CD4-positive, alpha-beta T cell treated with Interferon gamma for 1 hour (primary cell): ENCODE data around the gene CFAP61.
A peak's percentile ranks its signal among the peaks of the same experiment; 100 is the strongest.
"Not testable (repeated sequence)": the region's sequence is repeated elsewhere in the genome, so short reads cannot be mapped to it uniquely, and the experiment has no call there.

Source experiments
- DNase-seq: peaks from one replicate; pipeline ENCODE4 v3.0.0-alpha.2; 2020

CFAP61 gene

DNA sequence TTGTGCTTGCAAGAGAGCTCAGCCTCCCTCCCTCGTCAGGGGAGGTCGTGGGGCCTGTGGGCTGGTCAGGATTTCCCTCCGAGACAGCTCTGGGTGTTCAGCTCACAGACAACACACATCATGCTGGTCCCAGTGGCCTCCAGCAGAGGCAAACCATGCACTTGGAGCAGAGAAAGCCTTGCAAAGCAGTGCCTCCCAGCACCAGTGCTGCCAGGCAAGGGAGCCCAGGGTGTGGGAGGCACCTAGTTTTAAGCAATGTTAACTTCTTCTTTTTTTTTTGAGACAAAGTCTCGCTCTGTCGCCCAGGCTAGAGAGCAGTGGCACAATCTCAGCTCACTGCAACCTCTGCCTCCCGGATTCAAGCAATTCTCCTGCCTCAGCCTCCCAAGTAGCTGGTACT is 281.5 kb downstream of the CFAP61 start:
- peak; percentile 9 for DNase-seq

GRCh38 chr20:20334489-20334888 is 282.2 kb downstream of the CFAP61 start:
- DNase-seq = no peak

DNA sequence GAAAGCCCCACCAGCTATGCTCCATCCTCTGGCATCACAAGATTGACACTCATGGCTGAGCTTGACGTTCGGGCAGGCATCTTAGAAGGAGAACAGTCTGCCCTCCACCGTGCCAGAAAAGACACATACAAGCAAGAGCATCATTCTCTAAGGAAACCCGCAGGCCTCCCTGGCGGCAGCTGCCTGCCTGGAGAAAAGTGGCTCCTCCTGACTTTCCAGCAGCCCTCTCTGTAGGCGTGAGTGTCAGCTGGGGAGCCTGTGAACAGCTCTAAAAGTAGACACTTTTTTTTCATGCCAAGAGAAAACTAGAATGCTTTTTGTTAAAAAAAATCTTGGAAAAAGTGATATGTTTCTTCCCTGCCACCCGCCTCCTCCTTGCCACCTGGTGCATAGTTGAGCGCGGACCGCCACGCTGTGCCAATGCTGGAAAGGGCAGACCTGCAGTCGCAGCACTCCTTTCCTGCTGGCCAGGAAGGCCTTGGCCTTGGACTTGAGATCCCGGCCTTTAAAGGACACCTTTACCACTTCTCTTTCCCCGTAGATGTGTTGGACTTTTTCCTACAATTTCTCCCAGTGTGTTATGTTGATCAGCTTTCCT is 285.9 kb downstream of the CFAP61 start:
- no peak for DNase-seq

- DNase-seq = no peak
Measured at GRCh38 chr20:20340443-20340842, 288.1 kb downstream of the CFAP61 start.

DNA sequence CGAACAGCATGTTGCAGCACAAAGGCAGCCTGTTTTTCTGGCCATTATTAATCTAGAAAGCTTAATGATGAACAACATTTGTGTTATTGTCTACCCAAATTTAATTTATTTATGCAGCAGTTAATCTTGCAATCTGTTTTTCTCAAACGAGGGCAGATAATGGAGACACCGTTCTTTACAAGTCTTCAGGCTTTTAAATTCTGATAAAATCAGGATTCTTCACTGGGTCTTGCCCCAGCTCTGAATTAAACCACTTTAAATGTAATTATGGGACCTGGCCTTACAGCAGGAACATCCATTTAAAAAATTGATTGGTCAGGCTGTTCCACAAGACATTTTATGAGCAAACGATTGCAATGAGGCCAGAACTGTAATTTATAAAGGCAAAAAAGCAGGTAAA is 289.0 kb downstream of the CFAP61 start:
- no peak for DNase-seq

DNA sequence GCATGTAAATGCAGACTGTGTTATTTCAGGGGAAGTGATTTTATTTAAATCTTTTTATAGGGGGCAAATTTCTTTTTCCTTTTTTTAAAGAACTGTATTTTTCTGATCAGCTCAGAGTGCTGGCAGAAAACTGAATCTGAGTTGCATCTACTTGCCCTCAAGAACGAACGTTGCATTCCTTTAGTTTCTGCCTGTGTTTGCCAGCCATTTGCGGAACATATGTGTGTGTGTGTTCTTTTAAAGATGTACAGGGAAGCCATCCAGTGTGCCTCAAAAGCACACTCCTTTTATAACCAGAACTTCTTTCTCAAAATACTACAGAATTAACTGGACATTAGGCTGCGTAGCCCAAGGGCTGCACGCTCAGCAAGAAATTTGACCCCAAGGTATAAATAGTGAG is 289.7 kb downstream of the CFAP61 start:
- DNase-seq = no peak

DNA sequence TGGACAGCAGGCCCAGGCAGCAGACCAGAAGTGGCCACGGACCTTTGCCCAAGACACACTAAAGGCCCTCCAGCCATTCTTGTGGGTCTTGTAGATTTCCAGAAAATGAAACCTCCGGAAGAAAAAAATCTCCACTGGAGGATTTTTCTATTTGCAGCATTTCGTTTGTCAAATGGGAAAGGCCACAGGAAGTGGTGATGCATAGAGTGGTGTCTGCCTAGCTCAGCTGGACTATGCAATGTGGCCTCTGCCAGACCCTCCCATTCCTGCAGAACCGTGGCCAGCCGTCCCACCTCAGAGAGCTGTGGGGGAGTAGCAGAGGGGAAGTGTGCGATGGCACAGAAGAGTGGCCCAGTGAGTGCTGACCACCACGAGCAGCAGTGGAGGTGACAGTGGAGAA is 291.6 kb downstream of the CFAP61 start:
- no peak for DNase-seq

GRCh38 chr20:20344476-20344875 is 292.1 kb downstream of the CFAP61 start:
- no peak for DNase-seq

DNA sequence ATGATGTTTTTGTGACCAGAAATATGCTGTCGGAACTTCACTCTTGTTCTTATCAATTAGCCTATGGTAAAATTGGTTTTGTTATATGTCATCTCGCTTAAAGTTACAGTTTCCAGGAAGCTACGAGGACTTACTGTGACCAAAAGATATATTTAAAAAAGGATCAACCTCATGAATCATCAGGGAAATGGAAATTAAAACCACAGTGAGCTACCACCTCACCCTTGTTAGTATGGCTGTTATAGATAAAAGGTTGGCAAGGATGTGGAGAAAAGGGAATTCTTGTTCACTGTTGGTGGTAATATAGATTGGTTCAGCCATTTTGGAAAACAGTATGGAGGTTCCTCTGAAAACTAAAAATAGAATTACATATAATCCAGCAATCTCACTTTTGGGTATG is 301.2 kb downstream of the CFAP61 start:
- DNase-seq = no peak

- DNase-seq = not testable (repeated sequence)
Measured at GRCh38 chr20:20355503-20355902, 303.2 kb downstream of the CFAP61 start.

GRCh38 chr20:20358801-20359200 is 306.5 kb downstream of the CFAP61 start:
- no peak for DNase-seq

DNA sequence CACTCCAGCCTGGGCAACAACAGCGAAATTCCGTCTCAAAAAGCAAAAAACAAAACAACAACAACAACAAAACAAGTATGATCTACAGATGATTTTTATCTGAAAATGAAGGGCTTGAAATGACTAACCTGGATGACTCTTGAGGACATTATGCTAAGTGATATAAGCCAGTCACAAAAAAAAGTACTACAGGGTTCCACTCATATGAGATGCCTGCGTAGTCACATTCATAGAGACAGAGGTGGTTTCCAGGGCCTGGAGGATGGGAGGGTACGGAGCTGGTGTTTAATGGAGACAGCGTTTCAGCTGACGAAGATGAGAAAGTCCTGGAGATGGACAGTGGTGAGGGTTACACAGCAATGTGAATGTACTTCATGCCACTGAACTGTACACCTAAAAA is 307.3 kb downstream of the CFAP61 start:
- no peak for DNase-seq

GRCh38 chr20:20360464-20360863 is 308.1 kb downstream of the CFAP61 start:
- DNase-seq = peak; percentile 15

- no peak for DNase-seq
Measured at GRCh38 chr20:20362774-20363433, 310.6 kb downstream of the CFAP61 start.

GRCh38 chr20:20363434-20363798 is 311.1 kb downstream of the CFAP61 start:
- no peak for DNase-seq

GRCh38 chr20:20363799-20364592 is 311.7 kb downstream of the CFAP61 start:
- no peak for DNase-seq

DNA sequence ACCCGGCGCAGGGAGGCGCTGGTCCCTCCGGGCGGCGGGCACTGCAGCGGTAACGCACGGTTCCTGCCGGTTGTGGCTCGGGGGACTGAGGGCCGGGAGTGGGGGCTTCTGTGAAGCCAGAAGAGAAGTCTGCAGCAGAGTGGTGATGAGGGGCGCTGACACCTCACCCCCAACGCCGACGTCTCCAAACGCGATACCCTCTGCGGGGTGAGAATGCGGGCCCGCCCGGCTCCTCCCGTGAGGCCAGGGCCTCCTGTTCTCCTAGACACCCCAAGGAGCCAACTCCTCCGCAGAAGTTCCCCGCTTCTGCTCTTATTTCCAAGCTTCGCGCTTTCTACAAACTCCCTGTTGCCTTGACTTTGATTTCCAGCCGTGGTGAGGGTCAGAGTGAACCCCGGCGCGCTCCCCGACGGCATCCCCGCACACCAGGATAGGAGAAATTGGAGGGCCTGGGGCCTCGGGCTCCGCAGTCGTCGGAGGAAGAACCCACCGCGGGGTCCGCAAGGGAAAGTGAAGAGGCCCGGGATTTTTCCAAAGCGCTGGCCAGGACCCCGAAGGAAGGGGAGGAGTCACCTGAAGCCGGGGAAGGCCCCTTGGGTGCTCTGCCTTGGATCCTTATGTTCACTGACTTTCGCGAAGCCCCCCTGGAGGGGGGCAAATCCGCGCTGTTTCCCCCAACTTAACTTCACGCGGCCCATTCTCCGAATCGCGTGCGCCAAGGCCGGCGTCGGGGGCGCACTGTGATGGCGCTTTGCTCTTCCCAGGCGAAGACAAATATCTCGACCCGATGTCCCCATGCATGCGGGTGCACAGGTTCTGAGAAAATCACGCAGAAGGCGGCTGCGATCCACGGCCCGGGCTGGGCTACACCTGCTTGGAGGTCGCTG is 312.5 kb downstream of the CFAP61 start:
- no peak for DNase-seq

DNA sequence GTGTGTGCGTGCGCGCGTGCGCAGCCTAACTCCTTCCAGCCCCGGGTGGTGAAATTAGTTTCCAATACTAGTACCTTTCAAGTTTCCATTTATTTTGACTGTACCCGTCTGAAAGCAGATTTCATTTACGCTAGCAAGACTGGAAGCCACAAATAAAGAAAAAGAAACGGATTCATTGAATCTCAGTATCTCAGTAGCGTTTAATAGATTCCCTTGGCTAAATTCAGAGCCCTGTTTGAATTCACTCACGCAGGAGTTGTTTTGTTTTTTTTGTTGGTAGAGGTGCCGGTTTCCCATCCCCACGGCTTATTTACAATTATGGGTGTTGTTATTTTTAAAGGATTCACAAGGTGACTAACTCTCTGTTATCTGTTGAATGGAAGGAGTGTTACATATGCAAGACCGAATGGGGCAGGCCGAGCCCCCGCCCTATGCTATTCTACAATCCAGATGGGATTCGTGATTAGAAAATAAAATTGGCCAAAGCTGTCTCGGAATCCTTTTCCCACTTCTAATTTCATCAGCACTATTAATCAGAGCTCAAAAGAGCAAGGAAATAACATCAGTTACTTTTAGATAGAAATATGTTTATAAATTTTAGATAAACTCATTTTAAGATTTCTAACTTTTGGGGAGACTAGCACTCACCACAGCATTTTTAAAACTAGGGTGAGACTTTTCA is 313.3 kb downstream of the CFAP61 start:
- DNase-seq = no peak

DNA sequence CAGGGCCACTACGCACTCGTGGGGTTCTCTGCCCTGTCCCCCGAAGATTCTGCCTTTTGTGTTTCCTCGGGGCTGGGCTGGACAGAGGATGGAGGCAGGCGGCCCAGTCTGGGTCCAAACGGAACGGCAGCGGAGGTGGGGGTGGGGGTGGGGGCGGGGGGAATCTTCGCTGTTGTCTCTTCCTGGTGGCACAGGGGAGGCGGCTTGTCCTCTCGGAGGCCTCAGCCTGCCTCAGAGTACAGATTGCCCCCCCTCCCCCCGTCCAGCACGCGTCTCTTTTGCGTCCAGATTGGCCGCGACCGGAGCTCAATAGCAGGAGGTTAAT is 314.2 kb downstream of the CFAP61 start:
- no peak for DNase-seq

DNA sequence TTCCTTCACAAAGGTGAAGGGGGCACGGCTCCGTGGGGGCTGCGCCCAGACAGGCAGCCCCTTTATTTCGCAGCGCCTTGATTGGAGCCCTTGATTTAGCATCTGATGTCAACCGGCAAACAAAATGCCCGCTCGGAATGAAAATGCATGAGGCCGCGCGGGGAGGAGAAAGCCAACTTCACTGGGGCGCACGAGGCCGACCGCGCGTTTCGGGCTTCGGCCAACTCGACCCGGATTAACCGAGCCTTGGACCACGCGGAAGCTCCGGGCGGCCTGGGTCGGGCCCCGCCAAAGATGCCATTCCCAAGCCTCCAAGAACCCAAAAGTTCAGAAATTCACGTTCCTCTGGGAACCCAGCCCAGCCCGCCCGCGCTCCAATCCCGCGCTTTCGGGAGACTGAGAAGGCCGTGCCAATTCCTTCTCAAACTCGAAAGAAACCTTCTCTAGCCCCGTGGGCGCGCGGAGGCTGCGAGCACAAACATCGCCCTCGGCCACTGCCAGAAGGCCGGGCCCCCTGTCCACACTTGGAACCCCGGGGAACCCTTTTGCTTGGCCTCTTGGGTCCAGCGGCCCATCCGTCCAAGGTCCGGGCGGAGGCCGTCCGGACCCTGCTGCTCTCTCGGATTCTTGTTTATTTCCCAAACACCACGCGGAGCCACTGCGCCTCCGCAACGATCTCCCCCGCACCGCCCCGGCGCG is 314.7 kb downstream of the CFAP61 start:
- DNase-seq = no peak

- DNase-seq = no peak
Measured at GRCh38 chr20:20367575-20368417, 315.5 kb downstream of the CFAP61 start, which contains the start of gene INSM1. Gene INSM1, plus strand, starts transcription at chr20:20368104. Its CDS starts 164 bp downstream, at chr20:20368268.
